ENCODE data around the gene OXTR. TPM values are rescaled to one million over a fixed set of nuclear protein-coding genes. Genes with fewer than 3 reads are reported as not detected.

Gene OXTR
- total and polyA plus RNA-seq, 2 experiments from 2014 or later, result 0.97 to 1.9 TPM

- Histone ChIP-seq H3K79me2 (no peaks in the 10 kb centered on the region), H3K27me3 (no peaks in the 10 kb centered on the region), H3K27ac (no peak overlapping the region), H3K9me3 (ENCODE audit: low read depth) (no peaks in the 10 kb centered on the region), H3K36me3 (replicated peaks; ENCODE audit: insufficient read depth, low read depth) (no peaks in the 10 kb centered on the region), H4K20me1 (ENCODE audit: insufficient read depth, poor library complexity, severe bottlenecking) (no peaks in the 10 kb centered on the region), H3K4me1 (ENCODE audit: insufficient read depth) (no peaks in the 10 kb centered on the region), H2AFZ (no peak overlapping the region), H3K4me3 (no peak overlapping the region), H3K4me2 (no peak overlapping the region), H3K9me2 (replicated peaks; ENCODE audit: insufficient read depth) (no peaks in the 10 kb centered on the region)
- WGBS (ENCODE audit: low lambda C conversion rate, missing lambda C conversion rate), result 75% methylated on average over 6 of the region's 6 CpGs
- TF ChIP-seq, protein P1, sequence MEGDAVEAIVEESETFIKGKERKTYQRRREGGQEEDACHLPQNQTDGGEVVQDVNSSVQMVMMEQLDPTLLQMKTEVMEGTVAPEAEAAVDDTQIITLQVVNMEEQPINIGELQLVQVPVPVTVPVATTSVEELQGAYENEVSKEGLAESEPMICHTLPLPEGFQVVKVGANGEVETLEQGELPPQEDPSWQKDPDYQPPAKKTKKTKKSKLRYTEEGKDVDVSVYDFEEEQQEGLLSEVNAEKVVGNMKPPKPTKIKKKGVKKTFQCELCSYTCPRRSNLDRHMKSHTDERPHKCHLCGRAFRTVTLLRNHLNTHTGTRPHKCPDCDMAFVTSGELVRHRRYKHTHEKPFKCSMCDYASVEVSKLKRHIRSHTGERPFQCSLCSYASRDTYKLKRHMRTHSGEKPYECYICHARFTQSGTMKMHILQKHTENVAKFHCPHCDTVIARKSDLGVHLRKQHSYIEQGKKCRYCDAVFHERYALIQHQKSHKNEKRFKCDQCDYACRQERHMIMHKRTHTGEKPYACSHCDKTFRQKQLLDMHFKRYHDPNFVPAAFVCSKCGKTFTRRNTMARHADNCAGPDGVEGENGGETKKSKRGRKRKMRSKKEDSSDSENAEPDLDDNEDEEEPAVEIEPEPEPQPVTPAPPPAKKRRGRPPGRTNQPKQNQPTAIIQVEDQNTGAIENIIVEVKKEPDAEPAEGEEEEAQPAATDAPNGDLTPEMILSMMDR (IDR thresholded peaks at IDR 0.05; ENCODE audit: poor library complexity), result no peak
- TF ChIP-seq EZH2 (IDR thresholded peaks at IDR 0.05; ENCODE audit: borderline replicate concordance) (no peak), EZH2phosphoT487 (IDR thresholded peaks at IDR 0.05; ENCODE audit: low read depth, severe bottlenecking, unreplicated experiment) (no peak)
- DNase-seq (ENCODE audit: low spot score), result no peak
Observed at GRCh38 chr3:8755564-8756237, 13.7 kb downstream of the OXTR start.

GRCh38 chr3:8755097-8755496, 14.3 kb downstream of the OXTR start:
- DNase-seq (ENCODE audit: low spot score), result no peak
- H2AFZ ChIP-seq, result no peak overlapping the region
- H3K36me3 ChIP-seq (replicated peaks; ENCODE audit: insufficient read depth, low read depth), result no peaks in the 10 kb centered on the region
- H3K9me2 ChIP-seq (replicated peaks; ENCODE audit: insufficient read depth), result no peaks in the 10 kb centered on the region
- no peaks in the 10 kb centered on the region for H3K79me2 ChIP-seq
- H3K27me3 ChIP-seq, result no peaks in the 10 kb centered on the region
- 52% methylated on average over 3 of the region's 3 CpGs for WGBS (ENCODE audit: low lambda C conversion rate, missing lambda C conversion rate)
- TF ChIP-seq EZH2 (IDR thresholded peaks at IDR 0.05; ENCODE audit: borderline replicate concordance), result no peak
- no peaks in the 10 kb centered on the region for H4K20me1 ChIP-seq (ENCODE audit: insufficient read depth, poor library complexity, severe bottlenecking)
- no peak overlapping the region for H3K27ac ChIP-seq
- no peaks in the 10 kb centered on the region for H3K9me3 ChIP-seq (ENCODE audit: low read depth)
- H3K4me1 ChIP-seq (ENCODE audit: insufficient read depth), result no peaks in the 10 kb centered on the region
- H3K4me2 ChIP-seq, result no peak overlapping the region
- no peak overlapping the region for H3K4me3 ChIP-seq

DNA sequence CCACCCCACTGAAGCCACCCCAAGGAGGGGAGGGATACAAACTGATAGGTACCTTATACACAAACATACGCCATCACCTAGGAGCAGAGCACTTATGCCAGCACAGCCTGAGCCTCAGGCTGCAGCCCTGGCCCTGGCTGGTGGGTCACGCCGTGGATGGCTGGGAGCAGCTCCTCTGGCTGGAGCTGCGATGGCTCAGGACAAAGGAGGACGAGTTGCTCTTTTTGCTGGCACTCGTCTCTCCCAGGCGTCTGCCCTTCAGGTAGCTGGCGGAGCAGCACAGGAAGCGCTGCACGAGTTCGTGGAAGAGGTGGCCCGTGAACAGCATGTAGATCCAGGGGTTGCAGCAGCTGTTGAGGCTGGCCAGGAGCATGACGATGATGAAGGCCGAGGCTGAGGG, 16.6 kb downstream of the OXTR start:
- Histone ChIP-seq H2AFZ (no peak overlapping the region), H3K4me2 (no peak overlapping the region), H3K9me2 (replicated peaks; ENCODE audit: insufficient read depth) (no peaks in the 10 kb centered on the region), H3K79me2 (no peaks in the 10 kb centered on the region), H3K4me1 (ENCODE audit: insufficient read depth) (no peaks in the 10 kb centered on the region), H3K9me3 (ENCODE audit: low read depth) (no peaks in the 10 kb centered on the region), H3K27ac (no peak overlapping the region), H3K4me3 (no peak overlapping the region), H3K27me3 (no peaks in the 10 kb centered on the region), H3K36me3 (replicated peaks; ENCODE audit: insufficient read depth, low read depth) (no peaks in the 10 kb centered on the region), H4K20me1 (ENCODE audit: insufficient read depth, poor library complexity, severe bottlenecking) (no peaks in the 10 kb centered on the region)
- WGBS (ENCODE audit: low lambda C conversion rate, missing lambda C conversion rate), result 94% methylated on average over 14 of the region's 14 CpGs
- TF ChIP-seq EZH2 (IDR thresholded peaks at IDR 0.05; ENCODE audit: borderline replicate concordance), result no peak
- TF ChIP-seq, protein P1 (IDR thresholded peaks at IDR 0.05; ENCODE audit: poor library complexity), result no peak
- no peak for TF ChIP-seq EZH2phosphoT487 (IDR thresholded peaks at IDR 0.05; ENCODE audit: low read depth, severe bottlenecking, unreplicated experiment)
- DNase-seq (ENCODE audit: low spot score), result no peak

DNA sequence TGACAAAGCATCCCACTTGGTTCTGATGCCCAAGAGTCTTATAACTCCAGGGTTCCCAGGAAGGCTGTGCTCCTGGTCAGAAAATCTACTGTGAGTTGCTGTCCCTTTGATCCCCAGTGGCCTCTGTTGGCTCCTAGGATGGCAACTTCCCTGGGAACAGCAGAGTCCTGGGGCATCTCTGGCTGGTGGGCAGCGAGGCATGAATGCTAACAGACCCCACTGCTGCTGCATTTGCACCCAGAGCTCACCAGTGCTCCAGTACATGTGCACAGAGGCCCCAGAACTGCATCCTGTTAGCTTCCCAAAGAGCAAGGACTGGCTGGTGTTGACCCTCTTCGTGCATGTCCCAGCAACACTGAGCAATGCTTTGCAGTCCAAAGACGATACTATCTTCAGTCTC, 20.1 kb downstream of the OXTR start:
- Histone ChIP-seq H4K20me1 (ENCODE audit: insufficient read depth, poor library complexity, severe bottlenecking) (no peaks in the 10 kb centered on the region), H3K27ac (no peak overlapping the region), H3K4me3 (no peak overlapping the region), H3K4me1 (ENCODE audit: insufficient read depth) (no peaks in the 10 kb centered on the region), H3K36me3 (replicated peaks; ENCODE audit: insufficient read depth, low read depth) (no peaks in the 10 kb centered on the region), H2AFZ (no peak overlapping the region), H3K79me2 (no peaks in the 10 kb centered on the region), H3K27me3 (no peaks in the 10 kb centered on the region), H3K9me3 (ENCODE audit: low read depth) (no peaks in the 10 kb centered on the region), H3K9me2 (replicated peaks; ENCODE audit: insufficient read depth) (no peaks in the 10 kb centered on the region), H3K4me2 (no peak overlapping the region)
- WGBS (ENCODE audit: low lambda C conversion rate, missing lambda C conversion rate), result 95% methylated on average over 3 of the region's 3 CpGs
- TF ChIP-seq, protein P1 (IDR thresholded peaks at IDR 0.05; ENCODE audit: poor library complexity), result no peak
- TF ChIP-seq EZH2phosphoT487 (IDR thresholded peaks at IDR 0.05; ENCODE audit: low read depth, severe bottlenecking, unreplicated experiment) (no peak), EZH2 (IDR thresholded peaks at IDR 0.05; ENCODE audit: borderline replicate concordance) (no peak)
- no peak for DNase-seq (ENCODE audit: low spot score)

All from hepatocyte (in vitro differentiated cells).